IPS-18a (cell line): ENCODE results near the gene HOGA1.
"Not testable (repeated sequence)": the region's sequence is repeated elsewhere in the genome, so short reads cannot be mapped to it uniquely, and the experiment has no call there.

ENCODE experiments used
- H3K27ac ChIP-seq: one replicate; pipeline ENCODE4 v1.5.1; 2013; ENCODE audit warnings: low read length
- H3K27me3 ChIP-seq: one replicate; pipeline ENCODE4 v1.6.1; 2013; ENCODE audit warnings: mild to moderate bottlenecking, low read length; ENCODE audit not compliant: control insufficient read depth, insufficient read depth
- H3K36me3 ChIP-seq: one replicate; pipeline ENCODE4 v1.6.1; 2013; ENCODE audit warnings: low read depth, low read length; ENCODE audit not compliant: control insufficient read depth
- H3K4me1 ChIP-seq: one replicate; pipeline ENCODE4 v1.6.1; 2013; ENCODE audit warnings: low read depth, low read length; ENCODE audit not compliant: control insufficient read depth
- H3K4me3 ChIP-seq: one replicate; pipeline ENCODE4 v1.5.1; 2013; ENCODE audit warnings: low read length
- H3K9ac ChIP-seq: one replicate; pipeline ENCODE4 v1.6.1; 2013; ENCODE audit warnings: mild to moderate bottlenecking, low read length, moderate library complexity
- H3K9me3 ChIP-seq: one replicate; pipeline ENCODE4 v1.6.1; 2013; ENCODE audit warnings: low read depth, low read length; ENCODE audit not compliant: control insufficient read depth

HOGA1 gene

GRCh38 chr10:97573672-97574071 is 10.5 kb upstream of the HOGA1 start:
- Histone ChIP-seq H3K27me3 (no peaks in the 10 kb centered on the region), H3K4me3 (no peak overlapping the region), H3K4me1 (no peaks in the 10 kb centered on the region)

GRCh38 chr10:97574374-97575126 is 9.6 kb upstream of the HOGA1 start:
- Histone ChIP-seq H3K27me3 (no peaks in the 10 kb centered on the region), H3K36me3 (no peaks in the 10 kb centered on the region), H3K27ac (no peak overlapping the region), H3K9me3 (no peaks in the 10 kb centered on the region), H3K4me1 (no peaks in the 10 kb centered on the region), H3K9ac (no peak overlapping the region), H3K4me3 (no peak overlapping the region)

More at GRCh38 chr10:97573672-97574071, 10.5 kb upstream of the HOGA1 start:
- Histone ChIP-seq H3K9ac (no peak overlapping the region), H3K9me3 (no peaks in the 10 kb centered on the region), H3K36me3 (no peaks in the 10 kb centered on the region), H3K27ac (no peak overlapping the region)

- Histone ChIP-seq H3K4me1 (no peaks in the 10 kb centered on the region), H3K27me3 (no peaks in the 10 kb centered on the region), H3K9me3 (no peaks in the 10 kb centered on the region), H3K27ac (no peak overlapping the region), H3K9ac (no peak overlapping the region), H3K4me3 (no peak overlapping the region), H3K36me3 (no peaks in the 10 kb centered on the region)
These were observed 9.0 kb upstream of the HOGA1 start for GRCh38 chr10:97575127-97575668.

- not testable (repeated sequence) for H3K27ac ChIP-seq, H3K27me3 ChIP-seq, H3K4me1 ChIP-seq, H3K4me3 ChIP-seq, H3K36me3 ChIP-seq, H3K9me3 ChIP-seq, H3K9ac ChIP-seq
These were observed 7.7 kb upstream of the HOGA1 start for GRCh38 chr10:97576487-97576886.

GRCh38 chr10:97577701-97578100 is 6.5 kb upstream of the HOGA1 start:
- H3K4me3 ChIP-seq = no peak overlapping the region
- no peaks in the 10 kb centered on the region for H3K36me3 ChIP-seq
- H3K4me1 ChIP-seq = no peaks in the 10 kb centered on the region

GRCh38 chr10:97578171-97578844 is 5.9 kb upstream of the HOGA1 start:
- H3K36me3 ChIP-seq = no peaks in the 10 kb centered on the region
- H3K4me1 ChIP-seq = no peaks in the 10 kb centered on the region
- H3K9ac ChIP-seq = no peak overlapping the region
- no peaks in the 10 kb centered on the region for H3K9me3 ChIP-seq
- H3K27ac ChIP-seq = no peak overlapping the region
- H3K27me3 ChIP-seq = no peaks in the 10 kb centered on the region
- H3K4me3 ChIP-seq = no peak overlapping the region

More at GRCh38 chr10:97577701-97578100, 6.5 kb upstream of the HOGA1 start:
- H3K9me3 ChIP-seq = no peaks in the 10 kb centered on the region
- H3K27ac ChIP-seq = no peak overlapping the region
- H3K27me3 ChIP-seq = no peaks in the 10 kb centered on the region
- H3K9ac ChIP-seq = no peak overlapping the region

GRCh38 chr10:97580421-97581367 is 3.5 kb upstream of the HOGA1 start:
- H3K4me1 ChIP-seq = peaks cover 4% of the 10 kb centered on the region
- no peaks in the 10 kb centered on the region for H3K9me3 ChIP-seq
- no peaks in the 10 kb centered on the region for H3K36me3 ChIP-seq
- H3K27ac ChIP-seq = no peak overlapping the region
- no peak overlapping the region for H3K4me3 ChIP-seq
- no peak overlapping the region for H3K9ac ChIP-seq
- H3K27me3 ChIP-seq = no peaks in the 10 kb centered on the region

GRCh38 chr10:97582169-97582568 is 2.0 kb upstream of the HOGA1 start:
- Histone ChIP-seq H3K9ac (no peak overlapping the region), H3K9me3 (no peaks in the 10 kb centered on the region), H3K27me3 (no peaks in the 10 kb centered on the region), H3K36me3 (no peaks in the 10 kb centered on the region), H3K4me1 (peaks cover 4% of the 10 kb centered on the region), H3K4me3 (no peak overlapping the region), H3K27ac (no peak overlapping the region)

- Histone ChIP-seq H3K27me3 (no peaks in the 10 kb centered on the region), H3K36me3 (no peaks in the 10 kb centered on the region), H3K9ac (no peak overlapping the region), H3K4me3 (no peak overlapping the region), H3K27ac (no peak overlapping the region), H3K4me1 (peaks cover 4% of the 10 kb centered on the region), H3K9me3 (no peaks in the 10 kb centered on the region)
These were observed 713 bp upstream of the HOGA1 start for GRCh38 chr10:97583476-97583875.

GRCh38 chr10:97584798-97585438 is 729 bp downstream of the HOGA1 start:
- Histone ChIP-seq H3K9ac (no peak overlapping the region), H3K27me3 (no peaks in the 10 kb centered on the region), H3K36me3 (no peaks in the 10 kb centered on the region), H3K9me3 (no peaks in the 10 kb centered on the region), H3K27ac (no peak overlapping the region), H3K4me1 (peaks cover 4% of the 10 kb centered on the region), H3K4me3 (no peak overlapping the region)

- H3K36me3 ChIP-seq = no peaks in the 10 kb centered on the region
- H3K9me3 ChIP-seq = no peaks in the 10 kb centered on the region
- no peak overlapping the region for H3K27ac ChIP-seq
- peaks cover 4% of the 10 kb centered on the region for H3K4me1 ChIP-seq
- H3K9ac ChIP-seq = no peak overlapping the region
- H3K4me3 ChIP-seq = no peak overlapping the region
- H3K27me3 ChIP-seq = no peaks in the 10 kb centered on the region
These were observed 1.2 kb downstream of the HOGA1 start for GRCh38 chr10:97585439-97585811.
